ENCODE data around the gene DNAJC30. TPM values are rescaled to one million over a fixed set of nuclear protein-coding genes. Genes with fewer than 3 reads are reported as not detected.

Gene DNAJC30
- total and polyA plus RNA-seq, 10 of the 15 experiments (the other 5 are each of a cell fraction or from before 2014, with no cell fraction given): 2.1 to 19.0 (median 7.9) TPM

GRCh38 chr7:73646785-73647724 is 36.2 kb downstream of the DNAJC30 start:
- in situ Hi-C loops (cut with MboI): no loop called here
- H3K4me2 ChIP-seq (ENCODE audit: control insufficient read depth, insufficient read depth): no peak overlapping the region
- TF ChIP-seq RAD21 (IDR thresholded peaks at IDR 0.05; ENCODE audit: insufficient read depth, low read depth, low read length): no peak
- no peak for TF ChIP-seq ZBTB33 (IDR thresholded peaks at IDR 0.05)
- TF ChIP-seq SUPT20H (IDR thresholded peaks at IDR 0.05; ENCODE audit: borderline replicate concordance, control insufficient read depth, low read depth, low read length): no peak
- TF ChIP-seq SMC3 (IDR thresholded peaks at IDR 0.05; ENCODE audit: borderline replicate concordance, low read length): no peak
- TF ChIP-seq FOXM1 (IDR thresholded peaks at IDR 0.05; ENCODE audit: low read depth, low read length): no peak
- no peak for TF ChIP-seq ZBTB4 (CRISPR knock-in tag; IDR thresholded peaks at IDR 0.05)
- no peak for TF ChIP-seq IRF3 (IDR thresholded peaks at IDR 0.05)
- TF ChIP-seq IKZF1 (conservative IDR thresholded peaks at IDR 0.05): no peak
- TF ChIP-seq TCF7 (IDR thresholded peaks at IDR 0.05; ENCODE audit: borderline replicate concordance): no peak
- no peak for TF ChIP-seq WRNIP1 (IDR thresholded peaks at IDR 0.05; ENCODE audit: borderline replicate concordance, low read depth, low read length)
- no peak for TF ChIP-seq ZNF217 (IDR thresholded peaks at IDR 0.05)
- TF ChIP-seq SREBF1 (IDR thresholded peaks at IDR 0.05; ENCODE audit: low read length): no peak
- TF ChIP-seq RCOR1 (conservative IDR thresholded peaks at IDR 0.05; ENCODE audit: low read depth, low read length): no peak
- TF ChIP-seq MEF2A (IDR thresholded peaks at IDR 0.05; ENCODE audit: insufficient read depth, low read depth, low read length): no peak
- no peak for TF ChIP-seq NKRF (conservative IDR thresholded peaks at IDR 0.05)

More at GRCh38 chr7:73646785-73647724, 36.2 kb downstream of the DNAJC30 start:
- Histone ChIP-seq H3K79me2 (ENCODE audit: control insufficient read depth, insufficient read depth, low read length) (no peaks in the 10 kb centered on the region), H4K20me1 (ENCODE audit: control insufficient read depth, insufficient read depth) (no peaks in the 10 kb centered on the region), H2AFZ (ENCODE audit: control insufficient read depth, low read depth, low read length) (no peak overlapping the region), H3K9me3 (replicated peaks; ENCODE audit: control insufficient read depth, insufficient read depth, low read length) (no peaks in the 10 kb centered on the region; the same call in 2 of the 3 replicates), H3K4me3 (no peak overlapping the region), H3K27ac (ENCODE audit: control insufficient read depth, insufficient read depth) (no peak overlapping the region), H3K36me3 (ENCODE audit: control insufficient read depth in 2 of 2, insufficient read depth in 2 of 2, low read length in 1 of 2) (no peaks in the 10 kb centered on the region), H3K9ac (ENCODE audit: control insufficient read depth, insufficient read depth, low read length) (no peak overlapping the region), H3K27me3 (replicated peaks in 1 of 2; ENCODE audit: control insufficient read depth in 2 of 2, insufficient read depth in 2 of 2, low read length in 1 of 2) (peaks cover 1 to 11% of the 10 kb centered on the region in 2 experiments), H3K4me1 (ENCODE audit: control insufficient read depth, insufficient read depth, low read length) (no peaks in the 10 kb centered on the region)
- no TSS peak for BruUV-seq (replicated peaks)
- FAIRE-seq (no peak), DNase-seq (ENCODE audit: low read depth, low spot score) (no peak), ATAC-seq (no peak)
- ChIA-PET RAD21 (ENCODE audit: unreplicated experiment) (no interaction called here), CTCF (no interaction called here), POLR2A (no interaction called here), SMC1A (ENCODE audit: uncharacterized antibody, unreplicated experiment) (no interaction called here)
- WGBS (ENCODE audit: insufficient coverage, insufficient replicate concordance, low lambda C conversion rate, missing lambda C conversion rate): 24% methylated on average over 16 of the region's 16 CpGs
- intact Hi-C loops (cut with micrococcal nuclease; ENCODE audit: unreplicated experiment): no loop called here
